HL-60 (cell line): ENCODE data around the gene TMEM145.

Experiments used
- DNase-seq, 2 experiments: peaks; one replicate each; pipeline ENCODE4 v3.0.0-alpha.2; 2010 to 2020; ENCODE audit warnings: low read depth in 1 of 2, low spot score in 1 of 2
- H3K27ac ChIP-seq: fragments of 250-450 bp; sonication (Bioruptor Pico); replicated peaks from 2 replicates; pipeline ENCODE4 v1.5.1; 2020; ENCODE audit warnings: mild to moderate bottlenecking, moderate library complexity
- H3K27me3 ChIP-seq: fragments of 250-450 bp; sonication (Bioruptor Pico); 2 replicates; pipeline ENCODE4 v1.5.1; 2021; ENCODE audit warnings: mild to moderate bottlenecking, moderate library complexity; ENCODE audit not compliant: insufficient read depth, poor library complexity, severe bottlenecking
- H3K4me3 ChIP-seq: replicated peaks from 2 replicates; pipeline ENCODE4 v1.5.1; 2011; ENCODE audit warnings: mild to moderate bottlenecking, control low read depth, low read length; ENCODE audit not compliant: insufficient read depth
- GABPA ChIP-seq: IDR thresholded peaks from 2 replicates; pipeline ENCODE4 v1.6.1; 2012; ENCODE audit warnings: low read depth
- POLR2AphosphoS5 ChIP-seq: IDR thresholded peaks from 2 replicates; pipeline ENCODE4 v1.6.1; 2012; ENCODE audit warnings: low read depth
- SPI1 ChIP-seq: IDR thresholded peaks from 2 replicates; pipeline ENCODE4 v1.6.1; 2012; ENCODE audit warnings: low read depth, mild to moderate bottlenecking, borderline replicate concordance
- TF ChIP-seq, protein P1 (sequence below): IDR thresholded peaks from 2 replicates; pipeline ENCODE4 v1.6.1; 2012; ENCODE audit warnings: low read depth; ENCODE audit not compliant: insufficient replicate concordance
- TF ChIP-seq, protein P2 (sequence below): IDR thresholded peaks from one replicate; pipeline ENCODE4 v1.5.1; 2011; ENCODE audit warnings: low read length, control low read depth, inconsistent platforms; ENCODE audit not compliant: insufficient read depth

Gene TMEM145

DNA sequence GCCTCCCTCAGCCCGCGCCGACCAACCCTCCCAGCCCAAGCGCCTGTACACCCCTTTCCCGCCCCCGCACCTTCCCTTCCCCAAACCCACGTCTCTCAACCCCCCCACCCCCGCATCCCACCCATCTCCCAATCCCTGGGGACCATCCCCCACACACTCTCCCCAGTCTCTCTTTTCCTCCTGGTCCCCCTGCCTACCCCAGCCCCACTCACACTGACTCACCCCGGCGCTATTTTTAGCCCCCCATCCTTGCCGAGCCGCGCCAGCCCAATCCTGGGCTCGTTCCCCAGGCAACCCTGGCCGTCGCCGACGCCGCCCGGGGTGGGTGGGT lies 32.3 kb upstream of the TMEM145 start:
- no peak for DNase-seq
- H3K27ac ChIP-seq: no peak overlapping the region
- H3K27me3 ChIP-seq: no peaks in the 10 kb centered on the region
- H3K4me3 ChIP-seq: peak overlapping the region; percentile 72
- TF ChIP-seq GABPA (no peak), SPI1 (no peak), POLR2AphosphoS5 (no peak)
- TF ChIP-seq, protein P1, sequence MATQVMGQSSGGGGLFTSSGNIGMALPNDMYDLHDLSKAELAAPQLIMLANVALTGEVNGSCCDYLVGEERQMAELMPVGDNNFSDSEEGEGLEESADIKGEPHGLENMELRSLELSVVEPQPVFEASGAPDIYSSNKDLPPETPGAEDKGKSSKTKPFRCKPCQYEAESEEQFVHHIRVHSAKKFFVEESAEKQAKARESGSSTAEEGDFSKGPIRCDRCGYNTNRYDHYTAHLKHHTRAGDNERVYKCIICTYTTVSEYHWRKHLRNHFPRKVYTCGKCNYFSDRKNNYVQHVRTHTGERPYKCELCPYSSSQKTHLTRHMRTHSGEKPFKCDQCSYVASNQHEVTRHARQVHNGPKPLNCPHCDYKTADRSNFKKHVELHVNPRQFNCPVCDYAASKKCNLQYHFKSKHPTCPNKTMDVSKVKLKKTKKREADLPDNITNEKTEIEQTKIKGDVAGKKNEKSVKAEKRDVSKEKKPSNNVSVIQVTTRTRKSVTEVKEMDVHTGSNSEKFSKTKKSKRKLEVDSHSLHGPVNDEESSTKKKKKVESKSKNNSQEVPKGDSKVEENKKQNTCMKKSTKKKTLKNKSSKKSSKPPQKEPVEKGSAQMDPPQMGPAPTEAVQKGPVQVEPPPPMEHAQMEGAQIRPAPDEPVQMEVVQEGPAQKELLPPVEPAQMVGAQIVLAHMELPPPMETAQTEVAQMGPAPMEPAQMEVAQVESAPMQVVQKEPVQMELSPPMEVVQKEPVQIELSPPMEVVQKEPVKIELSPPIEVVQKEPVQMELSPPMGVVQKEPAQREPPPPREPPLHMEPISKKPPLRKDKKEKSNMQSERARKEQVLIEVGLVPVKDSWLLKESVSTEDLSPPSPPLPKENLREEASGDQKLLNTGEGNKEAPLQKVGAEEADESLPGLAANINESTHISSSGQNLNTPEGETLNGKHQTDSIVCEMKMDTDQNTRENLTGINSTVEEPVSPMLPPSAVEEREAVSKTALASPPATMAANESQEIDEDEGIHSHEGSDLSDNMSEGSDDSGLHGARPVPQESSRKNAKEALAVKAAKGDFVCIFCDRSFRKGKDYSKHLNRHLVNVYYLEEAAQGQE: no peak
- TF ChIP-seq, protein P2, sequence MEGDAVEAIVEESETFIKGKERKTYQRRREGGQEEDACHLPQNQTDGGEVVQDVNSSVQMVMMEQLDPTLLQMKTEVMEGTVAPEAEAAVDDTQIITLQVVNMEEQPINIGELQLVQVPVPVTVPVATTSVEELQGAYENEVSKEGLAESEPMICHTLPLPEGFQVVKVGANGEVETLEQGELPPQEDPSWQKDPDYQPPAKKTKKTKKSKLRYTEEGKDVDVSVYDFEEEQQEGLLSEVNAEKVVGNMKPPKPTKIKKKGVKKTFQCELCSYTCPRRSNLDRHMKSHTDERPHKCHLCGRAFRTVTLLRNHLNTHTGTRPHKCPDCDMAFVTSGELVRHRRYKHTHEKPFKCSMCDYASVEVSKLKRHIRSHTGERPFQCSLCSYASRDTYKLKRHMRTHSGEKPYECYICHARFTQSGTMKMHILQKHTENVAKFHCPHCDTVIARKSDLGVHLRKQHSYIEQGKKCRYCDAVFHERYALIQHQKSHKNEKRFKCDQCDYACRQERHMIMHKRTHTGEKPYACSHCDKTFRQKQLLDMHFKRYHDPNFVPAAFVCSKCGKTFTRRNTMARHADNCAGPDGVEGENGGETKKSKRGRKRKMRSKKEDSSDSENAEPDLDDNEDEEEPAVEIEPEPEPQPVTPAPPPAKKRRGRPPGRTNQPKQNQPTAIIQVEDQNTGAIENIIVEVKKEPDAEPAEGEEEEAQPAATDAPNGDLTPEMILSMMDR: no peak

DNA sequence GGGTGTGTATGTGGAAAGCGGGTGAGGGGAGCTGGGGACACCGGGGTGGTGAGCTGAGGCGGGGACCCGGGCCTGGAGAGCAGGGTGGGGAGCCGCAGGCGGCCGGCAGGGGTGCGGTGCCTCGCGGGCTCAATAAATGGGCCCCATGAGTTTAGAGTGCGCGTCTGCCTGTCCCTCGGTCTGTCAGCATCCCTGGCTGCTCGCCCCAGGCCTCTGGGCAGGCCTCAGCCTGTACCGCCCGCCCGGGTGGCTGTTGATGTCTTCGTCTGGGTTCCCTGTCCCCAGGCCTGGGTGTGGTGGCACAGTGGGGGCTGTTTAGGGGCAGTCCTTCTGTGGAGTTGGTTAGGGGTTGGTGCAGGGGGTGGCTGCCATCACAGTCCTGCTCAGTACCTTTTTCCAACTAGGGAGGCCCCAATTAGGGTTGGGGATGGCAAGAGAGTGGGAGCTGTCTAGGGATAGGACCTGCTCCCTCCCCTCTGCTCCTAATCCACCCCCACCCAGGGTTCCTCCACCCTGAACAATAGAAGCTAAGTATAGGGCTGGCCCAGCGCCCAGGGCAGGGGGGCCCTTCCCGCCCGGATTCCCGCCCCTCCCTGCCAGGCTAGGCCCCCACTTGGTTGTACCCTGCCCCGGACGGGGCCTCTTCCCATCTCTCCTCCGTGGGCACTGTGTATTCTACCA lies 31.8 kb upstream of the TMEM145 start:
- Histone ChIP-seq H3K27ac (no peak overlapping the region), H3K4me3 (no peak overlapping the region; the same call in 1 of the 2 replicates), H3K27me3 (no peaks in the 10 kb centered on the region)
- TF ChIP-seq GABPA (no peak), POLR2AphosphoS5 (no peak), SPI1 (no peak)
- TF ChIP-seq, protein P2: no peak
- TF ChIP-seq, protein P1: no peak
- DNase-seq: no peak

DNA sequence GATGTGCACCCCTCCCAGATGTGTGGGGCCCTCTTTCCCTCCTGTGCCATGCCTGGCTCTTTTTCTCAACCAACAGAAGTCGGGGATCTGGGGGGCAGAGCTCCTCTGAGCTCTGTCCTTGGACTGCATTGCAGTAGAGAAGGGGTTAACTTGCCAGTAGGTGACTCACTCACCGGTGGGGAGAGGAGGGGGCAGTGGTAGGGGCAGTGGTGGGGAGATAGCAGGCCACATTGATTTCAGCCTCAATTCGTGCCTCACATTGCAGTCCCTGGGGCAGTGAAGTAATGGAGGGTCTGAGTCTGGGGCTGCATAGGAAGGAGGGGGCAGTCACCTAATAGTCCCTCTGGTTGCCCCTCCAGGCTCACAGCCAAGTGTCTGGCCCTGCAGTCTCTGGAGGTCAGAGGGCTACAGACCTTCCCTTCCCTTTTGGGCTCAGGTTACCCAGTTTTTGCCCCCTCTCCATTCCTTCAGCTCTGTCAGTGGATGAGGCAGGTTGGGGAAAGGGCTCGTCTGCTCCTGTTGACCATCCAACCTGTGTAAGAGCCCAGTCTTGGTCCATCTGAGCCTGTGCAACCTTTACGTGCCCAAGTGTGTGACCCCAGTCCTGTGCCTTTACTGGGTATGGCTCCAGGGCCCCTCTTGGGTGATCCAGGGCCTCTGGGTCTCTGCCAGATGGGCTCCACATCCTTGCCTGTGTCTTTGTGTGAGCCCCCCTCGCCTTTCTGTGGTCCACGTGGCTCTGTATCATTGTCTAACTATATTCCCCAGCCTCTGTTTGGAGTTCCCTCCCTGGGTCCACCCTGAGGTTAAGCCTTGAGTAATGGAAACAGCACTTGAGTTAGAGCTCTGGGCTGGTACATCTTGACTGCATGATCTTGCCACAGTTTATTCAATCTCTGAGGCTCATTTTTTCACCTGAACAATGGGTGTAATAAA lies 31.0 kb upstream of the TMEM145 start:
- TF ChIP-seq, protein P1: no peak
- no peak for TF ChIP-seq GABPA
- TF ChIP-seq, protein P2: no peak
- no peak for TF ChIP-seq SPI1
- TF ChIP-seq POLR2AphosphoS5: no peak
- H3K4me3 ChIP-seq: no peak overlapping the region
- peak in 1 of 2 experiments; percentile 1 for DNase-seq

More for the DNA sequence above, 31.0 kb upstream of the TMEM145 start:
- H3K27me3 ChIP-seq: no peaks in the 10 kb centered on the region
- H3K27ac ChIP-seq: no peak overlapping the region
